ENCODE results near the gene SNX25. TPM values are rescaled to one million over a fixed set of nuclear protein-coding genes. Genes with fewer than 3 reads are reported as not detected.

The SNX25 gene
- total and polyA plus RNA-seq, 2 of the 13 experiments (the other 11 are each of a cell fraction or from before 2014, with no cell fraction given): 23.4 to 23.5 TPM

DNA sequence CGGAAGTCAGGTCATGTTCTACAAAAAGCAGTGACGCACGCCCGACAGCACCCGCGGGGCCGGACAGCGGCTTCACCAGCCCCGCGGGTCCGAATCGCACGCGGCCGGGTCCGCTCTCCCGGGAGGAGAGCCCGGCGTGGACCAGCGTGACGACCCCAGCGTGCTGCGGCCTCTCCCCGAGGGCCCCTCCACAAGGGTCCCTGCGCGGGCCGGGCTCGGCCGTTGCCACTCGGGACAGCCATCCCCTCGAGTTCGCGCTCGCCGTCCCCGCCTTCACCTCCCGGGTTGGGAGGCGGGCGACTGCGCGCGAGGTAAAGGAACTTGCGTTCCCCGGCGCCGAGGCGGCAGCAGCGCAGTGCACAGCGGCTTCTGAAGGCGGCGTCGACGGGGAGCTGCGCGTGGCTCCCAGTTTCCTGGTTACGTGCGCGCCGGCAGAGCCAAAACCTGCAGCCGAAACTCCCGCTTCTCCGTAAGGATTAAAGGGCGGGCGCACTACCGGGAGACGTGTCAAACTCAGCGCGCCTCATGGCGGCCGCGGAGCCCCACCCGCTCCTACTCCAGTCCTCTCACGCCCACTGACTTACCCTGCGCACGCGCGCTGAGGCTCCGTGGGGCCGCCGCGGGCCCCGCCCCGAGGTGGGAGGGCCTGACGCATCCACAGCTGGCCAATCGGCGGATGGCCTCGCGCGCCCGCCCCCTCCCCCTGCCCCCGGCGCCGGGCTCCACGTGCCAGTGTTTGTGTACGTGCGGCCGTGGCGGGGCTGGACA lies 186.7 kb downstream of the SNX25 start (continued):
- TF ChIP-seq, protein P1, sequence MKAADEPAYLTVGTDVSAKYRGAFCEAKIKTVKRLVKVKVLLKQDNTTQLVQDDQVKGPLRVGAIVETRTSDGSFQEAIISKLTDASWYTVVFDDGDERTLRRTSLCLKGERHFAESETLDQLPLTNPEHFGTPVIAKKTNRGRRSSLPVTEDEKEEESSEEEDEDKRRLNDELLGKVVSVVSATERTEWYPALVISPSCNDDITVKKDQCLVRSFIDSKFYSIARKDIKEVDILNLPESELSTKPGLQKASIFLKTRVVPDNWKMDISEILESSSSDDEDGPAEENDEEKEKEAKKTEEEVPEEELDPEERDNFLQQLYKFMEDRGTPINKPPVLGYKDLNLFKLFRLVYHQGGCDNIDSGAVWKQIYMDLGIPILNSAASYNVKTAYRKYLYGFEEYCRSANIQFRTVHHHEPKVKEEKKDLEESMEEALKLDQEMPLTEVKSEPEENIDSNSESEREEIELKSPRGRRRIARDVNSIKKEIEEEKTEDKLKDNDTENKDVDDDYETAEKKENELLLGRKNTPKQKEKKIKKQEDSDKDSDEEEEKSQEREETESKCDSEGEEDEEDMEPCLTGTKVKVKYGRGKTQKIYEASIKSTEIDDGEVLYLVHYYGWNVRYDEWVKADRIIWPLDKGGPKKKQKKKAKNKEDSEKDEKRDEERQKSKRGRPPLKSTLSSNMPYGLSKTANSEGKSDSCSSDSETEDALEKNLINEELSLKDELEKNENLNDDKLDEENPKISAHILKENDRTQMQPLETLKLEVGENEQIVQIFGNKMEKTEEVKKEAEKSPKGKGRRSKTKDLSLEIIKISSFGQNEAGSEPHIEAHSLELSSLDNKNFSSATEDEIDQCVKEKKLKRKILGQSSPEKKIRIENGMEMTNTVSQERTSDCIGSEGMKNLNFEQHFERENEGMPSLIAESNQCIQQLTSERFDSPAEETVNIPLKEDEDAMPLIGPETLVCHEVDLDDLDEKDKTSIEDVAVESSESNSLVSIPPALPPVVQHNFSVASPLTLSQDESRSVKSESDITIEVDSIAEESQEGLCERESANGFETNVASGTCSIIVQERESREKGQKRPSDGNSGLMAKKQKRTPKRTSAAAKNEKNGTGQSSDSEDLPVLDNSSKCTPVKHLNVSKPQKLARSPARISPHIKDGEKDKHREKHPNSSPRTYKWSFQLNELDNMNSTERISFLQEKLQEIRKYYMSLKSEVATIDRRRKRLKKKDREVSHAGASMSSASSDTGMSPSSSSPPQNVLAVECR (CRISPR knock-in tag; IDR thresholded peaks at IDR 0.05; ENCODE audit: borderline replicate concordance): peak; percentile 99; the same call in 1 of the 2 replicates
- TF ChIP-seq, protein P2, sequence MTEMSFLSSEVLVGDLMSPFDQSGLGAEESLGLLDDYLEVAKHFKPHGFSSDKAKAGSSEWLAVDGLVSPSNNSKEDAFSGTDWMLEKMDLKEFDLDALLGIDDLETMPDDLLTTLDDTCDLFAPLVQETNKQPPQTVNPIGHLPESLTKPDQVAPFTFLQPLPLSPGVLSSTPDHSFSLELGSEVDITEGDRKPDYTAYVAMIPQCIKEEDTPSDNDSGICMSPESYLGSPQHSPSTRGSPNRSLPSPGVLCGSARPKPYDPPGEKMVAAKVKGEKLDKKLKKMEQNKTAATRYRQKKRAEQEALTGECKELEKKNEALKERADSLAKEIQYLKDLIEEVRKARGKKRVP (CRISPR knock-in tag; IDR thresholded peaks at IDR 0.05): 0 out of 4 replicates have a peak, but pooled peaks of 1 of the 2 experiments have one; percentile 7
- TF ChIP-seq RARG (CRISPR knock-in tag; IDR thresholded peaks at IDR 0.05; ENCODE audit: low read depth) (0 out of 2 replicates have a peak, but pooled peaks have one; percentile 39), CREM (IDR thresholded peaks at IDR 0.05) (peak; percentile 1; the same call in 1 of the 2 replicates), CREM (CRISPR knock-in tag; IDR thresholded peaks at IDR 0.05) (no peak), GABPA (IDR thresholded peaks at IDR 0.05; ENCODE audit: low read depth, low read length) (peak; percentile 5; the same call in 1 of the 2 replicates), GABPA (CRISPR knock-in tag; IDR thresholded peaks at IDR 0.05; ENCODE audit: low read depth) (no peak; the same call in none of the 2 replicates), ZNF879 (CRISPR knock-in tag; IDR thresholded peaks at IDR 0.05) (peak; percentile 84; the same call in 1 of the 2 replicates), ZSCAN22 (CRISPR knock-in tag; IDR thresholded peaks at IDR 0.05) (no peak), NPAS2 (CRISPR knock-in tag; IDR thresholded peaks at IDR 0.05; ENCODE audit: borderline replicate concordance) (no peak)
